Activated CD8-positive, alpha-beta memory T cell treated with anti-CD3 and anti-CD28 coated beads for 36 hours (primary cell): ENCODE data around the gene SNAPC2. TPM values are rescaled to one million over a fixed set of nuclear protein-coding genes. Genes with fewer than 3 reads are reported as not detected.

Source experiments
- CTCF ChIA-PET: fragments of 350-600 bp; sonication (Branson Sonifier 250); formaldehyde crosslinking; loops from one replicate; lab custom pipeline; 2021; ENCODE audit warnings: antibody characterized with exemption; lab: Charles Lee
- POLR2A ChIA-PET: fragments of 350-600 bp; sonication (Branson Sonifier 250); formaldehyde crosslinking; loops from one replicate; lab custom pipeline; 2021; ENCODE audit warnings: antibody characterized with exemption; lab: Charles Lee
- total RNA-seq, 2 experiments: library from RNA; stranded (reverse); gene quantifications; one replicate each; pipeline ENCODE4 v1.2.3, GENCODE V29; 2021

SNAPC2 gene
- total RNA-seq, 2 experiments from 2014 or later, result 16.4 to 17.3 TPM

DNA sequence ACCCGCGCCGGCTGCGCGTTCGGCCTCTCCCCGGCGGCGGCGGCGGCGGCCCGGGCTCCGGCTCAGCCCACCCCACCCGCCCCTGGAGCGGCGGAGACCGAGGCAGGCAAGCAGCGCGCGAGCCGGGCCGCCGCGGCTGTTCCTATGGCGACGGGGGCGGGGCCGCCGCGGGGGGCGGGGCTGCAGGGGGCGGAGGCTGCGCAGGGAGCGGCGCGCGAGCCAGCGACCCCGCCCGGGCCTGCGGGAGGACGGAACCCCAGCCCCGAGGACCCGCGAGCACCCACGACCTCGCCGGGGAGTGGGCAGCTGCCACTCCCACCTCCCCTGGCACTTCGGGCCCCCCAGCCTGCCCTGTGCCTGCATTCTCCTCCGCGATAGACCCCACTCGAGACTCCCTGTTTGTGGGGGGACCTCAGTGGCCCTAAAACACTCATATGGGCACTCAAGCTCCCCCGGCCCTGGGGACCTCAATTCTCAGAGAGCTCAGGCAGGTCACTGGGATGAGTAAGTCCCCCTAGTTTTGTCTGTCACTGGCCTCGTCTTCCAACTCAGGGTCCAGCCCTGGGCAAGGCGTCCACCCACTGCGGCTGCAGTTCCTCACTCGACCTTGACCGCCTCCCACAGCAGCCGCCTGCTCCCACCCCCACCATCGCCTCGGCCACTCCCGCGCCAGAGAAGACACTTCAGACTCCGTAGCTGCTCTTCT lies 6.0 kb downstream of the SNAPC2 start, which contains the start of gene CTXN1:
Gene CTXN1 (minus strand): TSS at position 115 of the 706 bp plus-strand sequence. CDS start 597 bp downstream, outside the sequence.
- CTCF ChIA-PET, result interaction anchor here (0.6 to 1.8 kb wide), 4 partner anchors 9 to 17 kb away, joined by 3 to 4 read pairs (median 4); partner anchors contain the start of gene TIMM44
- POLR2A ChIA-PET, result interaction anchor here (4.1 kb wide), 1 partner anchor 18 kb away, joined by 21 read pairs; the partner anchor contains the start of gene TIMM44

DNA sequence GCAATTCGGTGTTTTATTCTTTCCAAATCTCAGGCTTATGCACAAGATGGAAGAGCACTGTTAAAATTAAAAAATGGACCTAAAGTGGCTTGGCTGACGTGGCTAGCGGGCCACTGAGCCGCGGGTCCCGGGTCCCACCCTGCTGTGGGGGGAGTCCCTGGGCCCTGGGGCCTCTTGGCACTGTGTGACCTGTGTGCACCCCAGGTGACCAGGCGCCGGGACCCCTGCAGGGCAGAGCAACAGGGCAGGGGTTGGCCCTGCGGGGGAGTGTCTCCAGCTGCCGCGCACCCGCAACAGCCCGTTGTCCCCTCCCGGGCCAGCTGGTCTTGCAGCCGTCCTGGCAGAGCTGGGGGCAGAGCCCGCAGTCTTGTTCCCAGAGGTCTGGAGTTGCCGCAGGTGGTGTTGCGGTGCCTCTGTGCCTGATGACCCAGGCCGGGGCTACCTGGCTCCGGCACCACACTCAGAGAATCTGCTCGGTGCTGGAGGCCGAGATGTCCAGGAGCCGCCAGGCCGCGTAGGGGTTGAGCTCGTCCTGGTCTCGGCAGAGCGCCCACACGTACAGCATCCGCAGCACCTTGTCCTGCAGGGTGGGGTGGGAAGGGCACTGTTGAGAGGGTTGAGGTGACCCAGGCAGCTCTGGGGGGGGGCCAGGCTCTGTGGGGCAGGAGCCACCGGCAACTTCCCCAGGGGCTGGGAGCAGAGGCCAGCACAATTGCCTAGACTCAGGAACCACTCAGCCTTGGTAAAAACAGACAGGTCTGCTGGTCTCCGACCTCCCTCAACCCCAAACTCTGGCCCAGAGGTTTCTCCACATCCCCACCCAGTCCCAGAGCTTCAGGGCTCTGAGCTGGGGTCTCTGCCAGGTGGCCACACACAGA lies 6.8 kb downstream of the SNAPC2 start:
- CTCF ChIA-PET, result interaction anchor here (0.6 to 1.8 kb wide), 5 partner anchors 9 to 17 kb away, joined by 3 to 4 read pairs (median 3); partner anchors contain the start of gene TIMM44
- POLR2A ChIA-PET, result interaction anchor here (0.6 to 4.1 kb wide), 2 partner anchors 17 to 56 kb away, joined by 3 to 21 read pairs; partner anchors contain the start of gene TIMM44

- ChIA-PET POLR2A (interaction anchor here (0.6 to 4.1 kb wide), 2 partner anchors 16 to 583 kb away, joined by 3 to 21 read pairs; partner anchors contain the start of gene TIMM44), CTCF (interaction anchor here (0.9 to 1.8 kb wide), 3 partner anchors 8 to 11 kb away, joined by 3 to 4 read pairs (median 4); no protein-coding TSS in a partner anchor)
Measured at GRCh38 chr19:7927605-7928333, 7.6 kb downstream of the SNAPC2 start.

DNA sequence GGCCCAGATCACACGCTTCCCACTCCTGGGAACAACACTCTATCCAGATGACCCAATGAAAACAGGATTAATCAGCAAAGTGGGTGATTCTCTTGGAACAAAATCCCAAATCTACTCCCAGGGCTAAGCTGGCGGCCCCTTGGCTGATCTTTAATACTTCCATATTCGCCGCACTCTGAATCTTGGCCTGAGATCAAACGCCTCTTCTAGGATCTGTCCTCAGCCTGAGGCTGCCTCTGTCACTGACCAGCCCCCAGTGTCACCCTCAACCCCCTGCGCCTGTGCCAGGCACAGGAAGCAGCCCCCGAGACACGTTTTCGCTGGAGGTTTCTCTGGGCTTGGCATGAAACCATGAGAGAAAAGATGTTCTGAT lies 8.2 kb downstream of the SNAPC2 start:
- ChIA-PET CTCF (interaction anchor here (0.8 kb wide), 1 partner anchor 16 kb away, joined by 5 read pairs; no protein-coding TSS in a partner anchor), POLR2A (interaction anchor here (0.6 to 4.1 kb wide), 2 partner anchors 16 to 583 kb away, joined by 3 to 21 read pairs; partner anchors contain the start of gene TIMM44)

DNA sequence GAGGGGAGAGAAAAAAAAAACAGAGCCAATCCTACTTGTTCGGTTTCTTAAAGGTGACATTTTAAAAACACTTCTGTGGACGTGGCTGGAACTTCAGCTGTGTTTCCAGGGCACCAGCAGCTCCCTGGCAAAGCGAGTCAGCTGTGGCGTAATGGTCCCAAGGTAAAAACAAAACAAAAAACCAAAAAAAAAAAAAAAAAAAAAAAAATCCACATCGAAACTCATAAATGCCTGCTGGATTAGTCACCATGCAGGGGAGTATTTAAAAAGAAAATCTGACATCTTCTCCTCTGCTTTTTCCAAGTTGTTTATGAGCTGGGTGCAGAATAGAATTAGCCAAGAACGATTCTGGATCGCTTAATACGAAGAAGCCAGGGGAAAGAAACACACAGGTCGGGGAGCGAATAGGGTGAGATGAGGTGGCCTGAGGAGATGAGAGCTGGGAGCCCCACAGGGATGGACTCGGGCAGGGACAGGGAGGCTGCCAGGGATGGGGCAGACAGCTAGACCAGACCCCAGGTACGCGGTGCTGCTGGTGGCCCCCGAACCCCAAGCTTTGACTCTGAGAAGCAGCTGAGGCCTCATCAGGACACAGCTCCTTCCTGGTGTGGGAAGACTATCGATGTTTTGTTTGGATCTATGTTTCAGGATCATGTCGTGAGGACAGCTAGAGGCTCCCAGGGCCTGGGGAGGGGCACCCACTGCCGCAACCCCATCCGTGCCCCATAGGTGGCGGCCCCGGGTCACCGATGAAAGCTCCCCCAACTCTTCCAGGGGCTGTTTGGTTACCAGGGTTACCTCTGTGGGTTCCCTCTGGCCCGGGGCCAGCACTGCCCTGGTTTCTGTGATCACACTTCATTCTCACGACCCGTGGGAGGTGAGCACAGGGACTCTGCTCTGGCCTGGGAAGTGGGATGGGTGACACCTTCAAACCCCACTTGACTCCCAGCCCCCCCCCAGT lies 8.9 kb downstream of the SNAPC2 start:
- ChIA-PET CTCF (interaction anchor here (0.5 to 0.9 kb wide), 6 partner anchors 11 to 51 kb away, joined by 3 to 5 read pairs (median 3); no protein-coding TSS in a partner anchor), POLR2A (interaction anchor here (0.7 to 4.1 kb wide), 2 partner anchors 15 to 127 kb away, joined by 11 to 21 read pairs; partner anchors contain the start of gene TIMM44)

DNA sequence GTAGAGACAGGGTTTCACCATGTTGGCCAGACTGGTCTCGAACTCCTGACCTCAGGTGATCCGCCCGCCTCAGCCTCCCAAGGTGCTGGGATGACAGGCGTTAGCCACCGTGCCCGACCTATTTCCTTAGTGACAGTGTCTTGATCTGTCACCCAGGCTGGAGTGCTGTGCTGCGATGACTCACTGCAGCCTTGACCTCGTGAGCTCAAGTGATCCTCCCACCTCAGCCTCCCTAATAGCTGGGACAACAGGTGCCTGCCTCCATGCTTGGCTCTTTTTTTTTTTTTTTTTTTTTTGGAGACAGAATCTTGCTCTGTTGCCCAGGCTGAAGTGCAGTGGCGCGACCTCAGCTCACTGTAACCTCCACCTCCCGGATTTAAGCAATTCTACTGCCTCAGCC lies 9.9 kb downstream of the SNAPC2 start:
- CTCF ChIA-PET, result interaction anchor here (1.2 kb wide), 1 partner anchor 15 kb away, joined by 3 read pairs; no protein-coding TSS in a partner anchor
- POLR2A ChIA-PET, result interaction anchor here (4.1 kb wide), 1 partner anchor 14 kb away, joined by 21 read pairs; the partner anchor contains the start of gene TIMM44

- ChIA-PET POLR2A (interaction anchor here (0.6 to 4.1 kb wide), 2 partner anchors 13 to 163 kb away, joined by 3 to 21 read pairs; partner anchors contain the start of gene TIMM44), CTCF (interaction anchor here (1.2 kb wide), 1 partner anchor 14 kb away, joined by 3 read pairs; no protein-coding TSS in a partner anchor)
Measured at GRCh38 chr19:7930765-7931164, 10.6 kb downstream of the SNAPC2 start.

DNA sequence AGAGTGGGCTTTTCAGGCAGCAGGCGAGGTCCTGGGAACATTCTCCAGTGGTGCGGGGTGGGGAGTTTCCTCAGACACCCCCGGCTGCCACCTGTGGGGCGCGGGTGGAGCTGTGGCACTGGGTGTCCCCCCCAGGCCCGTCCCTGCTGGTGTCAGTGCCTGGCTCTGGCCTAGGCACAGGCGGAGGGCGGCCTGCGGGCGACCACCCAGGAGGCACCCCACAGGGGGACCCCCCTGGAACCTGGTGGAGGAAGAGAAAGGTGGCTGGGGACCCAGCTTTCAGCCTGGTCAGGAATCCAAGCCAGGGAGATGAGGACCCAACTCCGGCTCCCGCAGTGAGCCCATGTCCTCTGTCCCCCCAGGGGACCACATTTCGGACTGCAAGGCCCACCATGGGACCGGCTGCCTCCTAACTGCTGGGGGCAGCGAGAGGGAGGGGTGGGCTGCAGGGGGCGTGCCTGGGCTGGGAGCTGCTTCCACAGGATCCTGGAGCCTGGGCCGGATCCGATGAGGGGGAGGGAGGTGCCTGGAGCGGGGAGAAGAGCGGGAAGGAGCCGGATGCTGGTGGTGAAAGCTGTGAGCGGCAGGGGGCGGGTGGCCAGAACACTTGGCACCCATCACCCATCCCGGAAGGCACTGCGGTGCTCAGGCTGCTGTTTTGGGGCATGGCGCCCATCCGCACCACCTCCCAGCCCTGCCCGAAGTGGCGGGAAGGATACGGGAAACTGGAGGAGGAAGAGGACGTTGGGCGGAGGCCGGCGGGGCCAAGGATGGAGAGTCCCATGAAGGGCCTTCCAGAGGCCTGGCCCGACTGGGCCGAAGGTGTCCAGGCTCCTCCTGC lies 11.3 kb downstream of the SNAPC2 start:
- POLR2A ChIA-PET, result interaction anchor here (0.6 kb wide), 1 partner anchor 162 kb away, joined by 3 read pairs; no protein-coding TSS in a partner anchor
- CTCF ChIA-PET, result interaction anchor here (1.2 kb wide), 1 partner anchor 13 kb away, joined by 3 read pairs; no protein-coding TSS in a partner anchor

DNA sequence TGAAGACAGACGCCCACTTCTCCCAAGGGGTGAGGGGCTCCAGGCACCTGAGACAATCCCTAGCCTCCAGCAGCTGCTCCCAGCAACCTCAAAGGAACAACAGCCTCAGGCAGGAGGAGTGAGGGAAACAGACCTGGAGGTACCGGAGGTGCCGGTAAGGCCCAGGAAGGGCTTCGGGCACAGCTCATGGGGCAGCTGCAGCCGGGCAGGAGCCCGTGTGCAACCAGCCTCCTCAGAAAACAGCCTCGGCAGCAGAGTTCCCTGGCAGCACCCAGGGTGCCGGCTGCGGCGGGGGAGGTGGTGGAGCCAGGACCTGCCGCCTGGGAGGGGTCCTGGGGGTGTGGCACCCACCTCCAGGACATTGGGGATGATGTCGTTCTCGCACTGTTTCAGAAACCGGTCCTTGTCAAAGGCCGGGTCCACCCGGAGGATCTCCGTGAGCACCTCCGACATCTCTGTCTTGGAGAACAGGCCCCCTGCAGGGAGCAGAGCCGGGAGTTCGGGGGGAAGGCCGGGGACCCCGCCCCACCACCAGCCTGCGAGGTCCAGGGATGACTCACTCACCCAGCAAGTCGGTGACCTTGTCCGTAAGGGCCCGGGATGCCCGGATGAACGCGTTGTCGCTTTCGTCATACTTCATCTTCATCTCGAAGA lies 12.3 kb downstream of the SNAPC2 start:
- POLR2A ChIA-PET, result no interaction called here
- CTCF ChIA-PET, result no interaction called here

DNA sequence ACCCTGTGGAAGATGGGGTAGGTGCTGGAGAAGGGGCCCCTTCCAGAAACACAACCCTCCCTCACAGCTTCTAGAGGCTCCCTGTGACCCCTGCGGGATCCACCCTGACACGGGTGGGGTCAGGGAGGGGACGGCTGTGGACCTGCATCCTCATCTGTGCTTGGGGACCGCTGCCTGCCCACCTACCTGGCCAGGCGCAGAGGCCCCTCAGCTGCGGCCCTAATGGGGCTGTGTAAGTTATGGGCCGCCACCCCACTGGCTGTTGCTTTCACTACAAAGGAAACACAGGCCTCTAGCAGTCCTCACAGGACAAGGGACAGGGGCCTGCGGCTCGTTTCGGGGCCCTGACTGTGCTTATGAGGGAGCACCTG lies 12.8 kb downstream of the SNAPC2 start:
- CTCF ChIA-PET, result no interaction called here

DNA sequence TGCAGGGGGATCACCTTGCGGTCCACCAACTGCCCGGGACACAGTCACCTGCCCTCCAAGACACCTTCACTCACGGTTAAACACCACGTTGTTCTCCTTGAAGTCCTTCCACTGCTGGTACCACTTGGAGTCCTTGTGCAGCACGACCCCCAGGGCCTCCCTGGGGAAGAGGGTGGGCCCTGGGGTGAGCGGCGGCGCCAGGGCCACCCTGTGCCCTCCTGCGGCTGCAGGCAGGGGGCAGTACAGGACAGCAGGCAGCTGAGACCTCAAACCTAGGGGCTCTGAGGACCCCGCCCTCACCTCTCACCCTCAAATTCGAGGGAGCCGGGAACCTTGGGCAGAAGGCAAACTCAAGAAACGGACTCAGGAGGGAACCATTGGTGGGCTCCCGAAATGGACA lies 13.3 kb downstream of the SNAPC2 start:
- ChIA-PET CTCF (no interaction called here), POLR2A (no interaction called here)

More for the DNA sequence above, 12.8 kb downstream of the SNAPC2 start:
- POLR2A ChIA-PET, result no interaction called here

- POLR2A ChIA-PET, result interaction anchor here (0.7 kb wide), 1 partner anchor 309 kb away, joined by 10 read pairs; no protein-coding TSS in a partner anchor
- CTCF ChIA-PET, result no interaction called here
Measured at GRCh38 chr19:7933828-7934725, 13.9 kb downstream of the SNAPC2 start.

DNA sequence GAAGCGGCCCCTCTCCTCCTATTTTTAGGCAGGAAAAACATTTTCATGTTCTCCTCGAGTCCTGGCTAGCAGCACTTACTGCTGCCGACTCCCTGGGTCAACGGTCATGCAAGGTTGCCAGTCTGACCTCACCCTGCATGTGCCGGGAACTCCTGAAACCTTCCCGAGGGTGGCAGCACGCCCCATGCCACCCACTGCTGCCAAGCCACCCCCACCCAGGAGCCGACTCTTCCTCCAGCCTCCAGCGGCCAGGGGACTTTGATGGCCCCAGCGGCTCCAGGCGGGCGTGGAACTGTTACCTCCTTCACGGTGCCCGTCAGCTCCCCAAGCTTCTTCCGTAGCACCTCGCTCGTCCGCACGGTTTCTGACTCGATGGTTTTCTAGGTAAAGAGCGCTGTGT lies 14.6 kb downstream of the SNAPC2 start:
- POLR2A ChIA-PET, result interaction anchor here (0.7 kb wide), 1 partner anchor 310 kb away, joined by 10 read pairs; no protein-coding TSS in a partner anchor
- CTCF ChIA-PET, result interaction anchor here (0.7 to 1.4 kb wide), 2 partner anchors 8 to 74 kb away, joined by 4 to 5 read pairs; partner anchors contain the start of gene CTXN1

- ChIA-PET POLR2A (no interaction called here), CTCF (interaction anchor here (1.5 to 2.1 kb wide), 2 partner anchors 12 to 30 kb away, joined by 3 to 4 read pairs; no protein-coding TSS in a partner anchor)
Measured at GRCh38 chr19:7940841-7941240, 20.7 kb downstream of the SNAPC2 start.
